Central memory CD8-positive, alpha-beta T cell (primary cell): Measurements from ENCODE around the gene SLC25A20.
"Not testable (repeated sequence)": the region's sequence is repeated elsewhere in the genome, so short reads cannot be mapped to it uniquely, and the experiment has no call there.

ENCODE experiments used
- ATAC-seq: fragments of 150-1000 bp; cut with Tn5 transposase; replicated peaks from 2 replicates; pipeline ENCODE4 v1.10.0; 2022; ENCODE audit warnings: mild to moderate bottlenecking, moderate FRiP score, moderate number of reproducible peaks; ENCODE audit not compliant: poor library complexity, severe bottlenecking; ENCODE audit errors: extremely low read depth
- DNase-seq, 2 donors: peaks; one replicate each; pipeline ENCODE4 v3.0.0; 2021; ENCODE audit warnings: low spot score in 2 of 2
- H3K27ac Mint-ChIP-seq: one replicate; pipeline ENCODE4 v1.8.0; 2022; ENCODE audit warnings: low read depth, mild to moderate bottlenecking, moderate library complexity, mixed read lengths
- H3K27me3 Mint-ChIP-seq: one replicate; pipeline ENCODE4 v1.8.0; 2022; ENCODE audit warnings: mixed read lengths
- H3K36me3 Mint-ChIP-seq: one replicate; pipeline ENCODE4 v1.8.0; 2022; ENCODE audit warnings: mild to moderate bottlenecking, moderate library complexity, mixed read lengths; ENCODE audit not compliant: insufficient read depth
- H3K4me1 Mint-ChIP-seq: one replicate; pipeline ENCODE4 v1.8.0; 2022; ENCODE audit warnings: mixed read lengths
- H3K4me3 Mint-ChIP-seq: one replicate; pipeline ENCODE4 v1.8.0; 2022; ENCODE audit warnings: mild to moderate bottlenecking, moderate library complexity, mixed read lengths
- H3K9me3 Mint-ChIP-seq: one replicate; pipeline ENCODE4 v1.8.0; 2022; ENCODE audit warnings: mixed read lengths

The SLC25A20 gene

DNA sequence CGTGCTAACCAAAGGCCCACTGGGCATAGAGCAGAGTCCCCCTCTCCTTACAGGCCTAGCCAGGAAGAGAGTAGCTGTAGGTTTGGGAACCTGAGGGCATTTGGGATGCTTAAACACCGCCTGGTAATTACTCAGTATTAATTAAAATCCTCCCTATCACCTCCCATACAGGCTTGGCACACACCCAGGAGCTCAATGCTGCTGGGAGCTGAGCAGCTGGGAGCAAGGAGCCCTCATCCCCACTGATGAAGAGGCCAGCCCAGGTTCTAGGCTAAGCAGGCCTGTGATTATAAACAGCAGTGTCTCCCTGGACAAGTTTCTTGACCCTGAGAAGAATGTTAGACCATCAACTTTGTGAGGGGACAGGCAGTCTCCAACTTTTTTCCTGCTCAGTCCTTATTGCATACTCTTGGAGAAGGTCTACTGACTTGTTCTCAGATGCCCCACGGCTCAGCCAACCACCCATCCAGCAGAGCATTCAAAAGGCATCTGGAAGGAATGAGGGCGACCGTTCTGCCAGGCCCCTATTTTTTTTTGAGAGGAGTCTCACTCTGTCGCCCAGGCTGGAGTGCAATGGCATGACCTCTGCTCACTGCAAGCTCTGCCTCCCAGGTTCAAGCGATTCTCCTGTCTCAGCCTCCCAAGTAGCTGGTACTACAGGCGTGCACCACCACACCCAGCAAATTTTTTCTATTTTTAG lies 49.7 kb downstream of the SLC25A20 start:
- DNase-seq, result no peak
- Mint-ChIP-seq H3K9me3 (no peaks in the 10 kb centered on the region), H3K4me3 (peak overlapping the region; percentile 82), H3K27ac (peak overlapping the region; percentile 91), H3K27me3 (no peaks in the 10 kb centered on the region), H3K4me1 (peaks cover 16% of the 10 kb centered on the region), H3K36me3 (peaks cover 7% of the 10 kb centered on the region)
- no peak for ATAC-seq

DNA sequence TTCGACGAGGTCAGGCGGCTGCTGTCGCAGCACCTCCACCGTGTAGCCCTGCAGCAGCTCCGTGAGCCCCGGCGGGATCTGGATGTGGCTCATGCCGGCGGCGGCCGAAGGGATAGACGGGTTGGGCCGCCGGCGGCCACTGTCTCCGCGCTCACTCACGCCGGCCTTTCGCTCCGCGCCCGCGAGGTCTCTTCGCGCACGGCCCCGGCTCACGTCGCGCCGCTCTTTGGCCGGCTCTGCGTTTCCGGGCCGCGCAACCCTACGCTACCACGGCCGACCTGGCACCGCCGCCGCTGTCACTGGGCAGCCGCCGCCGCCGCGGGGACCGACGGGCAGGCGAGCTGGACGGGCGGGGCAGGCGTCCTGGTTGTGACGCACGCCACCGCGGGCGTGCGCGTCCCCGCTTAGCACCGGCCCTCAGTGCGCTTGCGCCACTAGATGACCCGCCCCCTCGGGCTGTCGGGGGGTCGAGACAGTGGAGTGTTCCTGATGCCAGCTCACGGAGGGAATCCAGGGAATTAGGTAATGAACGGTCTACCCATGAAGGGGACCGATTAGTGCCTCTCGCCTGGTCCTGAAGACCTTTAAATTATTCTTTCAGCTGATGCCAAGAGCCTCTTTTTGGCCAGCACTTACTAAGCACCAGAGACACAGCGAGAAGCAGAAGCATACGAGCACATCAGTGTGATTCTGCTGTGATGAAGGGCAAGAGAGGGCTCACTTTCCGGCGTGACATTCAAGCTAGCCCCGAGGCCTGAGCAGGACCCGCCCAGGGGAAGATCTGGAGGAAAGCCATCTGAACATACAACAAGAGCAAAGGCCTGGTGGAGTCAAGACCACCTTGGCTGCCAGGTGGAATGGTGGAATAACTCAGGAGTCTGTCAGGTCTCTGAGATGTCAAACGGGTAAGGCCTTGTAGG lies 50.9 kb downstream of the SLC25A20 start, which contains the start of gene PRKAR2A:
Gene PRKAR2A, minus strand, starts transcription at position 371 of the 920 bp plus-strand sequence. Its CDS starts 278 bp downstream, at position 93.
- no peaks in the 10 kb centered on the region for H3K27me3 Mint-ChIP-seq
- H3K36me3 Mint-ChIP-seq, result peaks cover 7% of the 10 kb centered on the region
- H3K9me3 Mint-ChIP-seq, result no peaks in the 10 kb centered on the region
- peak within 1 kb of the TSS; percentile 82 for H3K4me3 Mint-ChIP-seq
- H3K4me1 Mint-ChIP-seq, result peaks cover 16% of the 10 kb centered on the region
- peak; percentile 76 for DNase-seq
- ATAC-seq, result peak; percentile 77
- peak within 1 kb of the TSS; percentile 91 for H3K27ac Mint-ChIP-seq

DNA sequence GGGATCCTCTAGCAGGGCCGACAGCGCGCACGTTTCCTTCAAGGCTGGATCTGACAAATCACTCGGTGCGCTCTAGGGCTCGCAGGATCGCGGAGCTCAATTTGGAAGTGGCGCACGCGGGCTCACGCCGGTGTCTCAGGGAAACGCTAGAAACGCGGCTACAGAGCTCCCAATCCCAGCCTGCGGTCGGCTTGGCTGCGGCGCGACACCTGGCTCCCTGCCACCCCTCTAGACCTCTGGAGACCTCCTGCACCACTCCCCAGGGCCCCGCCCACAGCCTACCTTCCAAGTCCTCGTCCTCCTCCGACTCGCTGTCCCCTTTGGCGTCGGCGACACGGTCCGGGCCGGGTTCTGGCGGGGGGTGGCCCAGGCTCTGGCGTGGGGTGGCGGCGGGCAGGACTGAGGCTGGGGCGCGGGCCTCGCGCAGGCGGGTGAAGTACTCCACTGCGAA lies 51.6 kb downstream of the SLC25A20 start:
- peak overlapping the region; percentile 82 for H3K4me3 Mint-ChIP-seq
- peaks cover 7% of the 10 kb centered on the region for H3K36me3 Mint-ChIP-seq
- DNase-seq (peak; percentile 23 to 32), ATAC-seq (peak; percentile 55)
- peaks cover 20% of the 10 kb centered on the region for H3K4me1 Mint-ChIP-seq
- no peaks in the 10 kb centered on the region for H3K9me3 Mint-ChIP-seq
- peak overlapping the region; percentile 91 for H3K27ac Mint-ChIP-seq
- H3K27me3 Mint-ChIP-seq, result no peaks in the 10 kb centered on the region

DNA sequence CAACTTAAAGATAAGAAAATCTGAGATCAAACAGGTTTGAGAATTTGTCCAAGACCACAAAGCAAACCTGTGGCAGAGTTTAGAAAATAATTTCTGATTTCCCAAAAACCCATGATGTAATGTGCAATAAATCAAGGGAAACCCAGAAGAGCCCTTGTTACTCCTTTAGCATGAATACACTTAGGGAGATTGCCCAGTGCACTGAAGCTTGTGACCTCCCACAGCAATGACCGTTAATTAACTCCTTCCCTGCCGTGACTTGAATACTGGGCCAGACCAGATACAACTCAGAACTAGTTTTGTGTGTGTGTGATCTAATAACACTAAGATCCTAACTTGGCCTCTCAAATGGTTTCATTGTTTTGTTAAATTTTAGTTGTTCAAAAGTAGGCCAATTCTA lies 53.5 kb downstream of the SLC25A20 start:
- Mint-ChIP-seq H3K27me3 (no peaks in the 10 kb centered on the region), H3K27ac (no peak overlapping the region), H3K4me3 (peak overlapping the region; percentile 82), H3K9me3 (no peaks in the 10 kb centered on the region), H3K4me1 (peaks cover 23% of the 10 kb centered on the region), H3K36me3 (peaks cover 5% of the 10 kb centered on the region)
- DNase-seq (no peak), ATAC-seq (no peak)

DNA sequence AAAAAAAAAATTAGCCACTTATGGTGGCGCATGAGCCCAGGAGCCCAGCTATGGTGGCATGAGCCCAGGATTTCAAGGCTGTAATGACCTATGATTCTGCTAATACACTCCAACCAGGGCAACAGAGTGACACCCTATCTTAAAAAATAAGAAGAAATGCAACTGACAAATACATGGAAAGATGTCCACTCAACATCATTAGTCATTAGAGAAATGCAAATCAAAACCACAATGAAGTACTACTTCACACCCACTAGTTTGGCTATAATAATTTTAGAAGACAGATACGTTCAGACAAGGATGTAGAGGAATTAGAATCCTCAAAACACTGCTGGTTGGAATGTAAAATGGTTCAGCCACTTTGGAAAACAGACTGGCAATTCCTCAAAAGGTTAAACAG lies 61.5 kb downstream of the SLC25A20 start:
- Mint-ChIP-seq H3K27ac (no peak overlapping the region), H3K27me3 (no peaks in the 10 kb centered on the region), H3K36me3 (peaks cover 10% of the 10 kb centered on the region), H3K9me3 (peaks cover 6% of the 10 kb centered on the region), H3K4me1 (peaks cover 23% of the 10 kb centered on the region), H3K4me3 (no peak overlapping the region)
- no peak for ATAC-seq
- DNase-seq, result no peak

DNA sequence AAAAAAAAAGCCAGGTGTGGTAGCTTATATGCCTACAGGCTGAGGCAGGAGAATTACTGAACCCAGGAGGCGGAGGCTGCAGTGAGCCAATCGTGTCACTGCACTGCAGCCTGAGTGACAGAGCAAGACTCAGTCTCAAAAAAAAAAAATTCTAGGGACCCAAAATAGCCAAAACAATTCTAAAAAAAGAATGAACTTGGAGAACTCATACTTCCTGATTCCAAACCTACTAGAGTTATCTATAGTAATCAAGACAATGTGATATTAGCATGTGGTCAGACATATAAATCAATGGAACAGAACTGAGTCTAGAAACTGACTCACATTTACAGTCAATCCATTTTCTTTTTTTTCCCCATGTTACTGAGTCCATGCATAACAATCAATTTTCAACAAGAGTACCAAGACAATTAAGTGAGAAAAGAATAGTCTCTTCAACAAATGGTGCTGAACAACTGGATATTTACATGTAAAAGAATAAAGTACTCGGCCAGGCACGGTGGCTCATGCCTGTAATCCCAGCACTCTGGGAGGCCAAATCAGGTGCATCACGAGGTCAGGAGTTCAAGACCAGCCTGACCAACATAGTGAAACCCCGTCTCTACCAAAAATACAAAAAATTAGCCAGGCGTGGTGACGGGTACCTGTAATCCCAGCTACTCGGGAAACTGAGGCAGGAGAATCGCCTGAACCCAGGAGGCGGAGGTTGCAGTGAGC lies 62.9 kb downstream of the SLC25A20 start:
- ATAC-seq (no peak), DNase-seq (no peak)
- no peaks in the 10 kb centered on the region for H3K27me3 Mint-ChIP-seq
- H3K4me3 Mint-ChIP-seq, result no peak overlapping the region
- no peak overlapping the region for H3K27ac Mint-ChIP-seq
- H3K36me3 Mint-ChIP-seq, result peaks cover 10% of the 10 kb centered on the region
- peaks cover 6% of the 10 kb centered on the region for H3K9me3 Mint-ChIP-seq
- H3K4me1 Mint-ChIP-seq, result peaks cover 20% of the 10 kb centered on the region

DNA sequence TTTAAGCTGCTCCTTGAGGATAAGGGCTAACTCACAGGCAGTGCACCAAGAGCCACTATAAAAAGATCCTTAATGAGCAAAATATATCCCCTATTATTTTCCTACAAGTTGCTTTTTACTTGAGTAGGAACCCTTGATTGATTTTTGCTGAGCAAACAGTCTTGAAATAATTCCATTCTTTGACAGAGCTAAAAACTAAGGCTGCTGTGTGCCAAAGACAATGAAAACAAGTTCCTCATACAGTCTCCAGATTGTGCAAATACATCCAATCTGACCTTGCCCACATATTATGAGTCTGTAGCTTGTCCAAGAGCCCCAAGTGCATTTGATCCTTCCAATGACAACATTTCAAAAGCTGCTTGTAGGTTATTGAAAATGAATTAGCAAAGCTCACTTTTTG lies 66.0 kb downstream of the SLC25A20 start:
- no peak overlapping the region for H3K4me3 Mint-ChIP-seq

DNA sequence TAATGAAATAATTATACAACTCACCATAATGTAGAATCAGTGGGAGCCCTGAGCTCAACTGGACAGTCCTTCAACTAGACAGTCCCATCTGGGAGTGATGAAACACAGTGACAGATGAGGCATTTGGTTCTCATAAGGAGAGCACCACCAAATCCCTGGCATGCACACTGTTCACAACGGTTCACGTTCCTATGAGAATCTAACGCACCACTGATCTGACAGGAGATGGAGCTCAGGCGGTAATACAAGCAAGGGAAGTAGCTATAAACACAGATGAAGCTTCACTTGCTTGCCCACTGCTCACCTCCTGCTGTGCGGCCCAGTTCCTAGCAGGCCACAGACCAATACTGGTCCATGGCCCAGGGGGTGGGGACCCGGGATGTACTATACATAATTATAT lies 68.0 kb downstream of the SLC25A20 start:
- Mint-ChIP-seq H3K4me1 (peaks cover 6% of the 10 kb centered on the region), H3K27ac (no peak overlapping the region), H3K36me3 (peaks cover 2% of the 10 kb centered on the region), H3K27me3 (no peaks in the 10 kb centered on the region), H3K9me3 (no peaks in the 10 kb centered on the region), H3K4me3 (no peak overlapping the region)
- no peak for DNase-seq
- no peak for ATAC-seq

More for the DNA sequence above, 66.0 kb downstream of the SLC25A20 start:
- no peaks in the 10 kb centered on the region for H3K9me3 Mint-ChIP-seq
- DNase-seq (no peak), ATAC-seq (no peak)
- H3K36me3 Mint-ChIP-seq, result peaks cover 4% of the 10 kb centered on the region
- peaks cover 5% of the 10 kb centered on the region for H3K4me1 Mint-ChIP-seq
- H3K27me3 Mint-ChIP-seq, result no peaks in the 10 kb centered on the region
- no peak overlapping the region for H3K27ac Mint-ChIP-seq

DNA sequence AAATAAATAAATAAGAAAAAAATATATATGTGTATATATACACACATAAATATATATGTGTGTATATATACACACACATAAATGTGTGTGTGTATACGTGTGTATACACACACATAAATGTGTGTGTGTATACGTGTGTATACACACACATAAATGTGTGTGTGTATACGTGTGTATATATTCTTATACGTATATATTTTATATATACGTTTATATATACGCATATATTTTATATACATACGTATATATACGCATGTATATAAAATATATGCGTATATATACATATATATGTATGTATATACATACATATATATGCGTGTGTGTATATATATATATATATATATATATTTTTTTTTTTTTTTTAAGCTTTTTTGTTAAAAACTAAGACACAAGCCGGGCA lies 69.2 kb downstream of the SLC25A20 start:
- not testable (repeated sequence) for H3K27ac Mint-ChIP-seq, H3K4me3 Mint-ChIP-seq, H3K36me3 Mint-ChIP-seq, H3K9me3 Mint-ChIP-seq, H3K4me1 Mint-ChIP-seq, ATAC-seq, DNase-seq, H3K27me3 Mint-ChIP-seq

DNA sequence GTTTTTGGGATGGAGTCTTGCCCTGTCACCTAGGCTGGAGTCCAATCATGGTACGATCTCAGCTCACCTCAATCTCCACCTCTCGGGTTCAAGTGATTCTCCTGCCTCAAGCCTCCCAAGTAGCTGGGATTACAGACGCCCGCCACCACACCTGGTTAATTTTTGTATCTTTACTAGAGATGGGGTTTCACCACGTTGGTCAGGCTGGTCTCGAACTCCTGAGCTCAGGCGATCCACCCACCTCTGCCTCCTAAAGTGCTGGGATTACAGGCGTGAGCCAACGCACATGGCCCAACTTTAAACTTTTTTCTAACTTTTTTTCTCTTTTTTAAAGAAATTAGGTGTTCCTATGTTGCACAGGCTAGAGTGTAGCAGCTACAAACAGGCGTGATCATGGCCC lies 70.8 kb downstream of the SLC25A20 start:
- H3K4me1 Mint-ChIP-seq, result peaks cover 17% of the 10 kb centered on the region
- not testable (repeated sequence) for ATAC-seq, DNase-seq, H3K9me3 Mint-ChIP-seq, H3K4me3 Mint-ChIP-seq, H3K27ac Mint-ChIP-seq, H3K36me3 Mint-ChIP-seq, H3K27me3 Mint-ChIP-seq

DNA sequence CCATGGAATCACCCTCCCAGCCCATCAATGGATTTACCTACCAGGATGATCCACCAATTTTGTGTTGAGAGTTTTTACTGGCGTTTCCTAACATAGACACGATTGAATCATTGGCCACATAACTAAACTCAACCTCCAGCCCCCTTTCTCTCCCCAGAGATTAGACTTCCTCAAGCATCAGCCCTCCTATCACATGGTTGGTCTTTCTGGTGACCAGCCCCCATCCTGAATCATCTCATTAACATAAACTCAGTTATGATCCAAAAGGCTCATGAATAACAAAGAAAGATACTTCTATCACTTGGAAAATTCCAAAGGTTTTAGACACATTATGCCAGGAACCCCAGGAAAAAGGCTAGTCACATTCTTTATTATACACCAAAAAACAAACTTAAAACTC lies 72.2 kb downstream of the SLC25A20 start:
- no peaks in the 10 kb centered on the region for H3K9me3 Mint-ChIP-seq
- H3K4me3 Mint-ChIP-seq, result no peak overlapping the region
- H3K27ac Mint-ChIP-seq, result no peak overlapping the region
- peaks cover 18% of the 10 kb centered on the region for H3K4me1 Mint-ChIP-seq
- ATAC-seq (no peak), DNase-seq (no peak)
- H3K27me3 Mint-ChIP-seq, result no peaks in the 10 kb centered on the region
- peaks cover 3% of the 10 kb centered on the region for H3K36me3 Mint-ChIP-seq

DNA sequence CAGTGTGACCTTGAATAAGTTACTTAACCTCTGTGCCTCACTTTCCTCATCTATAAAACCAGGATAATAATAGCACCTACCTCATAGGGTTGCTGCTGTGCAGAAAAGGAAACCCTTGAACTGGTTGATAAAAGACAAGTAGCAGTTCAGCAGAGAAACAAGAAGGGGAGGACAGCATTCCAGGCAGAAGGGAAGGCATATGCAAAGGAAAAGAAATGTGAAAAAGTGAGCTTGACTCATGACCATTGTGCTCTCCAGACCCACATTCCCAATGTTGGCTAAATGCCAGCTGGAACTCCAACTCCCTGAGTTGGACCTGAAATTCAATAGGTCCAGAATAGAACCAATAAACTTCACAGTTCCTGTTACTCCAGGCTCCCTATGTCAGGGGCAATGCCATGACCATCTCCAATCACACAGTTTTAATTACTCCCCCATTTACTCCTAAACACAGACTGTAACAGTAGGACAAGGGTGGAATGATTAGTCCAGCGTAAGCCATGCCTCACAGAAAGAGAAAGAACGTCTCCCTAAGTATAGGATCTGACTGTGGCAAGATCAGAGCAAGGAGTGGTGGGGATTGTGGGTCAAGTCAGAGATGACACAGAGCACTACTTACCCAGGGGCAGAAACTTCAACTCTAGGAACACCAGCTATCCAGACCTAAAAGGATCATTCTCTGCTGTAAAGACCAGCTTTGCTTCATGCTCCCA lies 77.9 kb downstream of the SLC25A20 start:
- DNase-seq (no peak), ATAC-seq (no peak)
- no peak overlapping the region for H3K4me3 Mint-ChIP-seq
- no peaks in the 10 kb centered on the region for H3K9me3 Mint-ChIP-seq
- H3K27ac Mint-ChIP-seq, result no peak overlapping the region
- peaks cover 42% of the 10 kb centered on the region for H3K4me1 Mint-ChIP-seq
- H3K27me3 Mint-ChIP-seq, result no peaks in the 10 kb centered on the region
- H3K36me3 Mint-ChIP-seq, result peaks cover 5% of the 10 kb centered on the region
